ENCODE results near the gene RPLP1.

The RPLP1 gene

DNA sequence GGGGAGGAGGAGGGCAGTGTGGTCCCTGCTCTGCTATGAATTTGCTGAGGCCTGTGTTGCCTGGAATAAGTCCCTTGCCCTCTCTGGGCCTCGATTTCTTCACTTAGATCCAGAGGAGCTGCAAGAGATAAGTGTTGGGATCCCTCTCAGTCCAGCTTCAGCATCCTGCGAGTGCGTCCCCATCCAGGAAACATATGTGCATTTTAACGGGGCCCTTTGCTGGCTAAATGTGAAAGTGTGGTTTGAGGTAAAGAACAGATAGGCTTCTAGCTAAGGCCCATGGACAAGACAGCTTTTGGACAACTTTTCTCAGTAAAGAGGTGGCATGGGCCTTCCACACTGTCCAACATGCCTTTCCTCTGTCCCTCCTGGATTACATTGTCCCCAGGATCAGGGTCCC, 26.5 kb downstream of the RPLP1 start:
- H3K9me3 ChIP-seq (ENCODE audit: low read length), result peaks cover 8% of the 10 kb centered on the region
- no peak overlapping the region for H3K9ac ChIP-seq (ENCODE audit: low read length)
- no peak overlapping the region for H2AFZ ChIP-seq (ENCODE audit: low read length)
- no peaks in the 10 kb centered on the region for H3K9me2 ChIP-seq (ENCODE audit: low read depth, low read length)
- H3K79me2 ChIP-seq (ENCODE audit: insufficient read depth, low read length), result no peaks in the 10 kb centered on the region
- H4K20me1 ChIP-seq (ENCODE audit: insufficient read depth, low read length), result no peaks in the 10 kb centered on the region
- H3K27me3 ChIP-seq (ENCODE audit: insufficient read depth, low read length), result peaks cover 14% of the 10 kb centered on the region
- TF ChIP-seq EZH2 (IDR thresholded peaks at IDR 0.05; ENCODE audit: borderline replicate concordance, low read length), result no peak
- H3K4me3 ChIP-seq (ENCODE audit: low read depth, low read length, poor library complexity, severe bottlenecking), result no peak overlapping the region
- no peak overlapping the region for H3K27ac ChIP-seq (ENCODE audit: low read depth, low read length, poor library complexity, severe bottlenecking)
- no peaks in the 10 kb centered on the region for H3F3A ChIP-seq (ENCODE audit: insufficient read depth, low read length)
- peaks cover 4% of the 10 kb centered on the region for H3K4me1 ChIP-seq (ENCODE audit: insufficient read depth, low read length, severe bottlenecking)
- H3K36me3 ChIP-seq (ENCODE audit: insufficient read depth, low read length), result no peaks in the 10 kb centered on the region
- no peak overlapping the region for H3K4me2 ChIP-seq (ENCODE audit: low read length)

DNA sequence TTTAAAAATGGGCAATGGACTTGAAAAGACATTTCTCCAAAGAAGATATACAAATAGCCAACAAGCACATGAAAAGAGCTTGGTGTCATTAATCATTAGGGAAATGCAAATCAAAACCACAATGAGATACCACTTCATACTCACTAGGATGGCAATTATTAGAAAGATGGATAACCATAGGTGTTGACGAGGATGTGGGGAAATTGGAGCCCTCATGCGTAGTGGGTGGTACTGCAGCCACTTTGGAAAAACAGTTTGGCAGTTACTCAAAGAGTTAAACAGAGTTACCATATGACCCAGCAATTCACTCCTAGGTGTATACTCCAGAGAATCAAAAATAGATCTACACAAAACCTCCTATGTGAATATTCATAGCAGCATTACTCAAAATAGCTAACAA, 27.4 kb downstream of the RPLP1 start:
- peaks cover 4% of the 10 kb centered on the region for H3K4me1 ChIP-seq (ENCODE audit: insufficient read depth, low read length, severe bottlenecking)
- H3K9me3 ChIP-seq (ENCODE audit: low read length), result peaks cover 8% of the 10 kb centered on the region
- H3K27ac ChIP-seq (ENCODE audit: low read depth, low read length, poor library complexity, severe bottlenecking), result no peak overlapping the region
- no peaks in the 10 kb centered on the region for H3K9me2 ChIP-seq (ENCODE audit: low read depth, low read length)
- H2AFZ ChIP-seq (ENCODE audit: low read length), result no peak overlapping the region
- H3K79me2 ChIP-seq (ENCODE audit: insufficient read depth, low read length), result no peaks in the 10 kb centered on the region
- TF ChIP-seq, protein P1, sequence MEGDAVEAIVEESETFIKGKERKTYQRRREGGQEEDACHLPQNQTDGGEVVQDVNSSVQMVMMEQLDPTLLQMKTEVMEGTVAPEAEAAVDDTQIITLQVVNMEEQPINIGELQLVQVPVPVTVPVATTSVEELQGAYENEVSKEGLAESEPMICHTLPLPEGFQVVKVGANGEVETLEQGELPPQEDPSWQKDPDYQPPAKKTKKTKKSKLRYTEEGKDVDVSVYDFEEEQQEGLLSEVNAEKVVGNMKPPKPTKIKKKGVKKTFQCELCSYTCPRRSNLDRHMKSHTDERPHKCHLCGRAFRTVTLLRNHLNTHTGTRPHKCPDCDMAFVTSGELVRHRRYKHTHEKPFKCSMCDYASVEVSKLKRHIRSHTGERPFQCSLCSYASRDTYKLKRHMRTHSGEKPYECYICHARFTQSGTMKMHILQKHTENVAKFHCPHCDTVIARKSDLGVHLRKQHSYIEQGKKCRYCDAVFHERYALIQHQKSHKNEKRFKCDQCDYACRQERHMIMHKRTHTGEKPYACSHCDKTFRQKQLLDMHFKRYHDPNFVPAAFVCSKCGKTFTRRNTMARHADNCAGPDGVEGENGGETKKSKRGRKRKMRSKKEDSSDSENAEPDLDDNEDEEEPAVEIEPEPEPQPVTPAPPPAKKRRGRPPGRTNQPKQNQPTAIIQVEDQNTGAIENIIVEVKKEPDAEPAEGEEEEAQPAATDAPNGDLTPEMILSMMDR (IDR thresholded peaks at IDR 0.05; ENCODE audit: low read length), result no peak
- no peak for TF ChIP-seq EZH2 (IDR thresholded peaks at IDR 0.05; ENCODE audit: borderline replicate concordance, low read length)
- H3F3A ChIP-seq (ENCODE audit: insufficient read depth, low read length), result no peaks in the 10 kb centered on the region
- H3K4me2 ChIP-seq (ENCODE audit: low read length), result no peak overlapping the region
- H3K9ac ChIP-seq (ENCODE audit: low read length), result no peak overlapping the region
- peaks cover 14% of the 10 kb centered on the region for H3K27me3 ChIP-seq (ENCODE audit: insufficient read depth, low read length)
- H3K4me3 ChIP-seq (ENCODE audit: low read depth, low read length, poor library complexity, severe bottlenecking), result no peak overlapping the region
- no peaks in the 10 kb centered on the region for H4K20me1 ChIP-seq (ENCODE audit: insufficient read depth, low read length)
- no peaks in the 10 kb centered on the region for H3K36me3 ChIP-seq (ENCODE audit: insufficient read depth, low read length)

DNA sequence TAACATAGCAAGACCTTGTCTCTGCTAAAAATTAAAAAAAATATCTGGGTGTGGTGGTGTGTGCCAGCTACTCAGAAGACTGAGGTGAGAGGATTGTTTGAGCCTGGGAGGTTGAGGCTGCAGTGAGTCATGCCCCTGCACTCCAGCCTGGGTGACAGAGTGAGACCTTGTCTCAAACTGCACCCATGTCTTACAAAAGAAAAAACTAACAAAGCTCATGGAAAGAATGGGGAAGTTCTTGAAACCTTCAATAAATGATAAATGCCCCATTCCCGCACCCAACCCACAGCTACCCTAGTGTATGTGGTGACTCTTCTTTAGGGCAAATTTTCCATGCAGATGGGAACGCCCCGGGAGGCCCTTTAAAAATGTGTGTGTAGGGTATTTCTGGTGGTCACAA, 28.3 kb downstream of the RPLP1 start:
- Histone ChIP-seq H2AFZ (ENCODE audit: low read length) (no peak overlapping the region), H3K9me2 (ENCODE audit: low read depth, low read length) (no peaks in the 10 kb centered on the region), H3K4me1 (ENCODE audit: insufficient read depth, low read length, severe bottlenecking) (peaks cover 4% of the 10 kb centered on the region), H3K4me3 (ENCODE audit: low read depth, low read length, poor library complexity, severe bottlenecking) (no peak overlapping the region), H3K36me3 (ENCODE audit: insufficient read depth, low read length) (no peaks in the 10 kb centered on the region), H4K20me1 (ENCODE audit: insufficient read depth, low read length) (no peaks in the 10 kb centered on the region), H3K27me3 (ENCODE audit: insufficient read depth, low read length) (peaks cover 14% of the 10 kb centered on the region), H3K4me2 (ENCODE audit: low read length) (no peak overlapping the region), H3K79me2 (ENCODE audit: insufficient read depth, low read length) (no peaks in the 10 kb centered on the region), H3K27ac (ENCODE audit: low read depth, low read length, poor library complexity, severe bottlenecking) (no peak overlapping the region), H3K9me3 (ENCODE audit: low read length) (peaks cover 8% of the 10 kb centered on the region), H3K9ac (ENCODE audit: low read length) (no peak overlapping the region), H3F3A (ENCODE audit: insufficient read depth, low read length) (no peaks in the 10 kb centered on the region)
- TF ChIP-seq EZH2 (IDR thresholded peaks at IDR 0.05; ENCODE audit: borderline replicate concordance, low read length), result no peak
- TF ChIP-seq, protein P1 (IDR thresholded peaks at IDR 0.05; ENCODE audit: low read length), result no peak

DNA sequence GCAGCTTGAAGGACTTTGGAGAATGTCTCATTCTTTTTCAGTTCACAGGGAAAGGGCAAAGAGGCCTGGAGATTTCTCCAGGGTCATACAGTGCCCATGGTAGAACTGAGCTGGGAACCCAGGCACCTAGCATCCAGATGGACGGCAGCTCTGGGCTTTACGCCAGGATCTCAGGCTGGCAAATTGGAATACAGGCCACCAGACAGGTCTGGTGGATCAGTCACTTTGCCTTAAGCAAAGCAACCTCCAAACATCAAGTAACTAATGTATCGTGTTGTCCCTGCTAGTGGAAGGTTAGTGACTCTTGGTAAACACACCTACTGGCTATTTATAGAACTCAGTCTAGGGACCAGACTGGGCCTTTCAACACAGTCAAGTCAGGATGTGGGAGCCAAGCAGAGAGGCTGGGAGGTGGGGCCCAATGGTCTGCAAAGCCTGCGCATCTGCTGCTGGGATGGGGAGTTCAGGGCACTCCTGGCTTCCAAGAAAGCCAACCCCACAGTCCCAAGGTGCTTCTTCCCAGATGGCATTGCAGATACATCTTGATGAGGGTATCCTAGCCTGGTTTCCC, 30.2 kb downstream of the RPLP1 start:
- Histone ChIP-seq H3K9me2 (ENCODE audit: low read depth, low read length) (no peaks in the 10 kb centered on the region), H3K4me2 (ENCODE audit: low read length) (no peak overlapping the region), H4K20me1 (ENCODE audit: insufficient read depth, low read length) (no peaks in the 10 kb centered on the region), H3K9ac (ENCODE audit: low read length) (no peak overlapping the region), H3K9me3 (ENCODE audit: low read length) (peaks cover 8% of the 10 kb centered on the region), H2AFZ (ENCODE audit: low read length) (no peak overlapping the region), H3K79me2 (ENCODE audit: insufficient read depth, low read length) (no peaks in the 10 kb centered on the region), H3K4me3 (ENCODE audit: low read depth, low read length, poor library complexity, severe bottlenecking) (no peak overlapping the region), H3F3A (ENCODE audit: insufficient read depth, low read length) (no peaks in the 10 kb centered on the region), H3K27ac (ENCODE audit: low read depth, low read length, poor library complexity, severe bottlenecking) (no peak overlapping the region), H3K4me1 (ENCODE audit: insufficient read depth, low read length, severe bottlenecking) (peaks cover 4% of the 10 kb centered on the region), H3K36me3 (ENCODE audit: insufficient read depth, low read length) (no peaks in the 10 kb centered on the region), H3K27me3 (ENCODE audit: insufficient read depth, low read length) (peaks cover 14% of the 10 kb centered on the region; the same call in 1 of the 2 replicates)
- no peak for TF ChIP-seq EZH2 (IDR thresholded peaks at IDR 0.05; ENCODE audit: borderline replicate concordance, low read length)
- TF ChIP-seq, protein P1 (IDR thresholded peaks at IDR 0.05; ENCODE audit: low read length), result no peak

All from OCI-LY1 (cell line).